Endothelial cell of umbilical vein (primary cell): Measurements from ENCODE around the gene RNF214. TPM values are rescaled to one million over a fixed set of nuclear protein-coding genes. Genes with fewer than 3 reads are reported as not detected.

Experiments
- BruUV-seq: library from RNA; stranded (reverse); fragments of 400-500 nt; replicated peaks from 2 replicates; lab custom pipeline; 2021; lab: Mats Ljungman, UMichigan
- CTCF ChIA-PET: fragments of 300-600, 350-600 bp; sonication (Branson Sonifier 250); formaldehyde crosslinking; loops from one replicate; lab custom pipeline; 2021; ENCODE audit warnings: antibody characterized with exemption, inconsistent platforms; lab: Charles Lee
- POLR2A ChIA-PET: fragments of 300-600, 350-600 bp; sonication (Branson Sonifier 250); formaldehyde crosslinking; loops from one replicate; lab custom pipeline; 2021; ENCODE audit warnings: antibody characterized with exemption, inconsistent platforms; lab: Charles Lee
- DNase-seq: peaks from one replicate; pipeline ENCODE4 v3.0.0-alpha.2; 2011; ENCODE audit warnings: low read depth, low spot score
- FAIRE-seq: peaks from 2 replicates; lab custom pipeline; 2011; peaks lifted over from hg19 to GRCh38; lab: Jason Lieb, UNC
- H2AFZ ChIP-seq: 2 replicates; pipeline ENCODE4 v1.6.0; 2012; ENCODE audit warnings: low read depth, low read length, control low read depth, inconsistent platforms
- H3K27ac ChIP-seq: 2 replicates; pipeline ENCODE4 v1.5.1; 2011; ENCODE audit warnings: low read depth, mild to moderate bottlenecking, control low read depth, low read length, moderate library complexity; ENCODE audit not compliant: insufficient read depth
- H3K27me3 ChIP-seq, 2 experiments: 2 replicates each; pipeline versions ENCODE4 v1.6.0 to v1.6.1; 2011; ENCODE audit warnings: low read length in 2 of 2, mixed read lengths in 1 of 2; ENCODE audit not compliant: control insufficient read depth in 2 of 2, insufficient read depth in 2 of 2
- H3K36me3 ChIP-seq, 2 experiments: 2 replicates in 1 of 2; 3 replicates in 1 of 2; pipeline ENCODE4 v1.5.1; 2011; ENCODE audit warnings: low read length in 2 of 2, mild to moderate bottlenecking in 1 of 2, moderate library complexity in 1 of 2; ENCODE audit not compliant: control insufficient read depth in 2 of 2, insufficient read depth in 2 of 2; ENCODE audit errors: extremely low read depth in 1 of 2
- H3K4me1 ChIP-seq: 3 replicates; pipeline ENCODE4 v1.5.1; 2011; ENCODE audit warnings: mild to moderate bottlenecking, low read length; ENCODE audit not compliant: control insufficient read depth, insufficient read depth; ENCODE audit errors: extremely low read depth
- H3K4me2 ChIP-seq: 2 replicates; pipeline ENCODE4 v1.6.1; 2011; ENCODE audit warnings: low read length, control low read depth, mixed read lengths; ENCODE audit not compliant: insufficient read depth
- H3K4me3 ChIP-seq, 3 experiments: fragments of 200-600 bp in 1 of 3; sonication (generic), shearing (Covaris generic) in 1 of 3; replicated peaks in 1 of 3; 2 replicates each; pipeline ENCODE4 v1.5.1; 2011 to 2016; ENCODE audit warnings: control low read depth in 3 of 3, low read length in 3 of 3, mild to moderate bottlenecking in 2 of 3, inconsistent platforms in 1 of 3, low read depth in 1 of 3, moderate library complexity in 1 of 3; ENCODE audit not compliant: insufficient read depth in 1 of 3
- H3K79me2 ChIP-seq: 2 replicates; pipeline ENCODE4 v1.6.0; 2012; ENCODE audit warnings: low read length, inconsistent platforms; ENCODE audit not compliant: control insufficient read depth, insufficient read depth
- H3K9ac ChIP-seq: replicated peaks from 2 replicates; pipeline ENCODE3; 2011; ENCODE audit warnings: low read length, control low read depth; ENCODE audit not compliant: insufficient read depth; ENCODE audit errors: extremely low read depth
- H3K9me1 ChIP-seq: replicated peaks from 3 replicates; pipeline ENCODE4 v1.6.0; 2011; ENCODE audit warnings: mild to moderate bottlenecking, low read length; ENCODE audit not compliant: control insufficient read depth, insufficient read depth; ENCODE audit errors: extremely low read depth
- H3K9me3 ChIP-seq: replicated peaks from 2 replicates; pipeline ENCODE4 v1.5.1; 2012; ENCODE audit warnings: low read length, inconsistent platforms; ENCODE audit not compliant: control insufficient read depth, insufficient read depth
- H4K20me1 ChIP-seq: replicated peaks from 2 replicates; pipeline ENCODE3; 2011; ENCODE audit warnings: mild to moderate bottlenecking, low read length; ENCODE audit not compliant: control insufficient read depth, insufficient read depth; ENCODE audit errors: extremely low read depth
- CTCF ChIP-seq, 2 donors: IDR thresholded peaks; 1 replicate in 1 of 2; 2 replicates in 1 of 2; pipeline ENCODE4 v1.5.1; 2011; ENCODE audit warnings: low read length in 2 of 2, mild to moderate bottlenecking in 2 of 2, moderate library complexity in 2 of 2, control low read depth in 1 of 2, inconsistent platforms in 1 of 2, low read depth in 1 of 2; ENCODE audit not compliant: insufficient read depth in 1 of 2; ENCODE audit errors: extremely low read depth in 1 of 2
- FOS ChIP-seq: IDR thresholded peaks from 2 replicates; pipeline ENCODE4 v1.6.1; 2011; ENCODE audit warnings: mild to moderate bottlenecking, low read length, moderate library complexity, borderline replicate concordance; ENCODE audit not compliant: insufficient read depth
- GATA2 ChIP-seq: IDR thresholded peaks from 2 replicates; pipeline ENCODE4 v1.7.0; 2011; ENCODE audit warnings: low read depth, mild to moderate bottlenecking, moderate library complexity, mixed read lengths, low read length; ENCODE audit not compliant: insufficient read length, insufficient read depth
- JUN ChIP-seq: IDR thresholded peaks from 2 replicates; pipeline ENCODE4 v1.6.1; 2011; ENCODE audit warnings: borderline replicate concordance, low read depth; ENCODE audit not compliant: insufficient read length, insufficient read depth
- MAX ChIP-seq: IDR thresholded peaks from 2 replicates; pipeline ENCODE4 v1.6.1; 2011; ENCODE audit not compliant: insufficient read depth, insufficient read length
- POLR2A ChIP-seq: IDR thresholded peaks from 2 replicates; pipeline ENCODE4 v1.6.1; 2012; ENCODE audit warnings: low read depth, mild to moderate bottlenecking, control low read depth, low read length
- POLR2AphosphoS5 ChIP-seq: IDR thresholded peaks from 2 replicates; pipeline ENCODE4 v1.6.1; 2012; ENCODE audit warnings: low read depth, mild to moderate bottlenecking, control low read depth, low read length, moderate library complexity; ENCODE audit not compliant: insufficient read depth
- dilution Hi-C: fragments of 300-500 bp; cut with MboI; formaldehyde crosslinking; loops from one replicate; pipeline ENCODE4 v1.15.0; 2019; ENCODE audit warnings: low sequenced_read_pairs; ENCODE audit not compliant: extremely low pct_ligation_motif_present
- intact Hi-C: fragments of 100-400 bp; cut with micrococcal nuclease; formaldehyde crosslinking; loops from one replicate; pipeline ENCODE4 v1.10.0; 2022
- polyA plus RNA-seq, 4 experiments: library from polyadenylated mRNA; depleted of rRNA in 3 of 4; stranded (reverse) in 3 of 4; unstranded in 1 of 4; fragments of >200 nt; gene quantifications; 2 replicates each; pipeline versions ENCODE4 v1.2.1 to v1.2.3, GENCODE V29; 2011 to 2012; ENCODE audit warnings: missing spikeins in 1 of 4
- total RNA-seq: library from RNA; stranded (reverse); gene quantifications from 2 replicates; pipeline ENCODE4 v1.2.3, GENCODE V29; 2021

RNF214 gene
- total and polyA plus RNA-seq, 2 donors (not counting 3 experiments of a cell fraction or from before 2014, with no cell fraction given), result 24.3 to 28.2 TPM

DNA sequence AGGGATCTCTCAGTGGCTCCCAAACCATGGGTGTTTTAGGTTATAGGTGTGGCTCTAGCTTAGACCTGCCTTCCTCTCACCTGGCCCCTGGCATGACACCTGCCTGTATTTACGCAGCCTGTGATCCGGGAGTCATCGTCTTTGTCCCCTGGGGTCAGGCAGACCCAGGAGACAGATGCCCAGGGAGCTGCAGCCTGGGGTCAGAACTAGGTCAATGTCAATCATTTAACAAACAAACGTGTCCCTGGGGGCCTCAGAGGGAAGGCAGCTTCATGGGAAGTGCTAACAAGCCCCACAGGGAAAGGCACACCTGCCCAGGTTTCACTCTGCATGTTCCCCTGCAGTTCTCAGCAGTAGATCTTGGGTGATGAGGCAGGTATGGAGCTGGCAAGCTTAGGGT is 70.6 kb downstream of the RNF214 start:
- H3K4me1 ChIP-seq, result no peaks in the 10 kb centered on the region
- TF ChIP-seq MAX, result no peak
- TF ChIP-seq POLR2A, result no peak
- TF ChIP-seq JUN, result no peak
- TF ChIP-seq POLR2AphosphoS5, result no peak
- TF ChIP-seq GATA2, result no peak
- no peak for TF ChIP-seq CTCF (IDR thresholded peaks at IDR 0.05; ENCODE audit: extremely low read depth in 1 of 2, insufficient read depth in 1 of 2, low read depth in 1 of 2, low read length in 2 of 2)
- no peak for TF ChIP-seq FOS
- H3K4me3 ChIP-seq, result no peak overlapping the region
- ChIA-PET CTCF (interaction anchor here (1.2 kb wide), 1 partner anchor 24 kb away, joined by 3 read pairs; the partner anchor contains the start of gene CEP164), POLR2A (interaction anchor here (0.6 kb wide), 1 partner anchor 741 kb away, joined by 13 read pairs; no protein-coding TSS in a partner anchor)
- no peak overlapping the region for H3K4me2 ChIP-seq
- no peak overlapping the region for H3K27ac ChIP-seq
- H3K79me2 ChIP-seq, result no peaks in the 10 kb centered on the region
- peaks cover 0 to 2% of the 10 kb centered on the region in 2 experiments for H3K36me3 ChIP-seq
- H3K9me3 ChIP-seq, result no peaks in the 10 kb centered on the region
- intact Hi-C loops (no loop called here), dilution Hi-C loops (no loop called here)
- no peaks in the 10 kb centered on the region for H3K27me3 ChIP-seq
- H3K9ac ChIP-seq, result no peak overlapping the region
- H4K20me1 ChIP-seq, result no peaks in the 10 kb centered on the region
- no peak for FAIRE-seq
- H3K9me1 ChIP-seq, result no peaks in the 10 kb centered on the region
- no peak overlapping the region for H2AFZ ChIP-seq
- no TSS peak for BruUV-seq
- DNase-seq, result no peak
